Subcutaneous abdominal adipose tissue (tissue), 5 donors: Measurements from ENCODE around the gene GJE1.
"Not testable (repeated sequence)": the region's sequence is repeated elsewhere in the genome, so short reads cannot be mapped to it uniquely, and the experiment has no call there.

Source experiments
- H3K27ac ChIP-seq: one replicate; pipeline ENCODE4 v1.7.0; 2013; ENCODE audit warnings: low read depth, mild to moderate bottlenecking, inconsistent platforms, low read length, moderate library complexity
- H3K27me3 ChIP-seq, 5 donors: one replicate each; pipeline ENCODE4 v1.7.0; 2013; ENCODE audit warnings: low read length in 5 of 5, inconsistent platforms in 1 of 5; ENCODE audit not compliant: control insufficient read depth in 5 of 5, insufficient read depth in 4 of 5
- H3K36me3 ChIP-seq, 5 donors: one replicate each; pipeline ENCODE4 v1.7.0; 2013; ENCODE audit warnings: low read length in 5 of 5; ENCODE audit not compliant: control insufficient read depth in 5 of 5, insufficient read depth in 5 of 5
- H3K4me1 ChIP-seq, 5 donors: one replicate each; pipeline ENCODE4 v1.7.0; 2013; ENCODE audit warnings: low read length in 5 of 5, mild to moderate bottlenecking in 3 of 5, moderate library complexity in 1 of 5; ENCODE audit not compliant: control insufficient read depth in 5 of 5, insufficient read depth in 5 of 5
- H3K4me3 ChIP-seq, 5 donors: one replicate each; pipeline ENCODE4 v1.7.0; 2013; ENCODE audit warnings: low read length in 5 of 5, low read depth in 1 of 5
- H3K9ac ChIP-seq, 5 donors: one replicate each; pipeline ENCODE4 v1.7.0; 2013; ENCODE audit warnings: low read length in 5 of 5, mild to moderate bottlenecking in 4 of 5, moderate library complexity in 3 of 5
- H3K9me3 ChIP-seq, 5 donors: one replicate each; pipeline ENCODE4 v1.7.0; 2013; ENCODE audit warnings: low read length in 5 of 5; ENCODE audit not compliant: control insufficient read depth in 5 of 5
- donor health status: healthy.
- donor health status: healthy.
- donor health status: healthy.
- donor health status: healthy.
- donor health status: healthy.

The GJE1 gene

DNA sequence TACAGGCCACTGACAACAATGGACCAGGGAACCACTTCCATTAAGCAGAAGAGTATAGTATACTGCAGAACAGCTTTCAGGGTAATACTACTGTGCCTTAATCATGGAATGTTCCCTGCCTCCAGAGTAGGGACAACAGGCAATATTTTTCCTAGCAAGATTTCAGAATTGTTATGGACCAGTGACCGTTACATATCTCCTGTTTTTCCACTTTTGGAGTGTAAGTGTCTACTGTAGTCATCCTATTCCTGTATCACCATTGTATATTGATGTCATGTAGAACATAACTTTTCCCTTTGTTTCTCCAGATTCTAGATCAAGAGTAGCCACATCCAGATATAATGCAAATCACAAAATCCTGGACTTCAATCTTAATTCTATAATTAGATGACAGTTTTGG, 1.9 kb upstream of the GJE1 start:
- no peaks in the 10 kb centered on the region for H3K36me3 ChIP-seq
- H3K27me3 ChIP-seq = no peaks in the 10 kb centered on the region
- no peak overlapping the region for H3K27ac ChIP-seq
- no peak overlapping the region for H3K9ac ChIP-seq
- H3K9me3 ChIP-seq = peaks cover 0 to 8% (median 6%) of the 10 kb centered on the region in 5 donors
- H3K4me1 ChIP-seq = no peaks in the 10 kb centered on the region
- H3K4me3 ChIP-seq = no peak overlapping the region

DNA sequence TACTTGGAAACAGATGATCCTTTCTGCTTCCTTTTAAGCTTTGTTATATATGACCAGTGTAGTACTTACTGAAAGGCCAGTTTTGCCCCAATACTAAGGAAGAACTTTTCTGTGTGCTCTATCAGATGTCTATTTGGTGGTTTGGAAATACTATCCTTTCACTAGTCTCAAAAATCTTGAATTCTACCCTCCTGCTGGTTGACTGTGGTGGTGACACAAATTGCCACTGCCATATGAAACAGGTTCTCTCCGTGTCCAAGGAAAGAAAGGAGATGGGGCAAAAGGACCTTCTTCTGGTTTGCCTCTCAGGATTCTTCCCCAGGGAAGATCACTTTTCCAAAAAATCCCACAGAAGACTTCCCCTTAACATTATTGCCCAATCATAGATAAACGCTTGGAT, 6.2 kb downstream of the GJE1 start:
- Histone ChIP-seq H3K9me3 (no peaks in the 10 kb centered on the region), H3K9ac (no peak overlapping the region), H3K36me3 (no peaks in the 10 kb centered on the region)

DNA sequence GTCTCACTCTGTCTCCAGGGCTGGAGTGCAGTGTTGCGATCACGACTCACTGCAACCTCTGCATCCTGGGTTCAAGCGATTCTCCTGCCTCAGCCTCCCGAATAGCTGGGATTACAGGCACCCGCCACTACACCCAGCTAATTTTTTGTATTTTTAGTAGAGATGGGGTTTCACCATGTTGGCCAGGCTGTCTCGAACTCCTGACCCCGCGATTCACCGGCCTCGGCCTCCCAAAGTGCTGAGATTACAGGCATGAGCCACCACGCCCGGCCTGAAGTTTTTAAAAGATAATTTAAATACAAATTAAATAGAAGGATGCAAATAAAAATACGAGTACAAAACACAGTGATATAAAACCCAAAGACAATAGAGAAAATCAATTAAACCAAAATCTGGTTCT, 8.8 kb downstream of the GJE1 start:
- H3K9ac ChIP-seq, H3K4me3 ChIP-seq, H3K27ac ChIP-seq, H3K36me3 ChIP-seq, H3K4me1 ChIP-seq, H3K9me3 ChIP-seq, H3K27me3 ChIP-seq: not testable (repeated sequence)

More for the DNA sequence above, 6.2 kb downstream of the GJE1 start:
- Histone ChIP-seq H3K27ac (no peak overlapping the region), H3K27me3 (no peaks in the 10 kb centered on the region), H3K4me3 (no peak overlapping the region), H3K4me1 (no peaks in the 10 kb centered on the region)

DNA sequence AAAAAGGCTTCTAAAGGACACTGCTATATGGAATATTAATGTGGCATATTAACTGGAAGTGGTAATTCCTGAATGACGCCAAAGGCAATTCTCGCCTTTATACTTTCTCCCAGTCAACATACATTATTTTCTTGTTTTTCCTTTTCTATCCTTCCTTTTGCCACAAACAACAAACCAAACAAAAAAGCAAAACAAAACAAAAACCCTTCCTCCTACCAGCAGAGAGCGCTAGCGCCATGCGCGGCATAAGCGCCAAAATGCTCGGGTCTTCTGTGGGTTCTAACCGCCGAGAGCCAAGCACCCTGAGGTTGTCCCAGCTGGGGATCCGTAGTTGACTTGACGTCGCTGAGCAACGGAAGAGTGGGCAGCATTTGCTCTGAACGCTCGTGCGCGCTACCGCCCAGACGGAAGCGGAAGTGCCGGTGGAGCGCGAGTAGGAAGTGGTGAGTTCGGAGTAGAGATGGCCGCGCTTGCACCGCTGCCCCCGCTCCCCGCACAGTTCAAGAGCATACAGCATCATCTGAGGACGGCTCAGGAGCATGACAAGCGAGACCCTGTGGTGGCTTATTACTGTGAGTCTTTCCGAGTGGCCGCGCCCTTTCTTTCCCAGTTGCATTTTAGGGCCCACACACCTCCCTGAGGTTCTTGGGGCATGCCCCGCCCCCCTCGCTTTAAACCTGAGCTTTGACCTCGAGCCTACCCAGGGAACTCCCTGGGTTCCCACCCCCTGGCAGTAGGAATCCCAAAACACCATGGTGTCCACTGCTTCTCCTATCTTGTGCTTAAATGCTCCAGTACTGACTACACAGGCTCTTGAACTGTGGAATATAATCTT, 14.3 kb downstream of the GJE1 start, which contains the start of the genes NMBR and VTA1:
Gene NMBR, minus strand, starts transcription at position 295 of the 835 bp plus-strand sequence. CDS start 58,464 bp downstream, outside the sequence.
Gene VTA1, plus strand, starts transcription at position 436 of the 835 bp plus-strand sequence. Its CDS starts 25 bp downstream, at position 461.
- H3K9ac ChIP-seq = peak within 1 kb of the TSS; percentile 87 to 91 (median 87)
- H3K4me1 ChIP-seq = peaks cover 0 to 33% (median 27%) of the 10 kb centered on the region in 5 donors
- H3K4me3 ChIP-seq = peak within 1 kb of the TSS; percentile 98 to 100 (median 100)
- no peaks in the 10 kb centered on the region for H3K27me3 ChIP-seq
- H3K27ac ChIP-seq = peak within 1 kb of the TSS; percentile 71
- H3K36me3 ChIP-seq = peaks cover 0 to 4% (median 0%) of the 10 kb centered on the region in 5 donors
- no peaks in the 10 kb centered on the region for H3K9me3 ChIP-seq

DNA sequence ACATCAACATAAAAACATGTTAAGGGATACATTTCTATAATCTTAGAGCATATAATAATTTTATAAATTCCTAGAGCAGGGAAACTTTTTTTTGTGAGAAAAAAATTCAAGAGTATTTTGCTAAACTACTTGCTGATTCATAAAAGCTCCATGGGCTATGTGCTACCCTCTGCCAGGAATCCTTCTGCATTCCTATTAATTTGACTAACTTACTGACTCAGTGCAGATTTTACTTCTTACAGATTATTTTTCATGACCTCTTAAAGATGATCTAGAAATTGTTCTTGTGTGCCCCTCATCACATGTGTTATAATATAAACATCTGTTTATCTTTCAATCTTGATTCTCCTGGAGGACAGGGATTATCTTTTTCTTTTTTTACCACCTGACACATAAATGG, 20.0 kb downstream of the GJE1 start:
- no peak overlapping the region for H3K27ac ChIP-seq
- no peaks in the 10 kb centered on the region for H3K9me3 ChIP-seq
- H3K36me3 ChIP-seq = peaks cover 0 to 4% (median 0%) of the 10 kb centered on the region in 5 donors
- no peaks in the 10 kb centered on the region for H3K27me3 ChIP-seq
- H3K4me1 ChIP-seq = peaks cover 0 to 25% (median 22%) of the 10 kb centered on the region in 5 donors
- H3K9ac ChIP-seq = no peak overlapping the region
- no peak overlapping the region for H3K4me3 ChIP-seq

DNA sequence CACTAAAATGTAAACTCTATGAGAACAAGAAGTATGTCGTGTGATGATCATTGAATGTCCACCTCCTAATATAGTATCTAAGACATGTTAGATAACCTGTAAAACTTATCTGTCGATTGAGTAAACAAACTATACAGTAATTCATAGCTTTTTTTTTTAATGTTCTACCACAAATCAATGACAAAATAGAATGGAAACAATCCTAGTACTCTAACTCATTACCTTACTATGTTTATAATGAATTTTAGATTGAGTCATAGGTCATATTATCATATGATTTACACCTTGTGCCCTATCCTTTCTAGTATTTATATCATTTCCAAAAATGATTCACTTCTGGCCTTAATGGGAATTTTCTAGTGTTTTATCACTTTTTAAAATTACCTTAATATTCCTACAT, 20.5 kb downstream of the GJE1 start:
- peaks cover 0 to 20% (median 18%) of the 10 kb centered on the region in 5 donors for H3K4me1 ChIP-seq
- no peaks in the 10 kb centered on the region for H3K27me3 ChIP-seq
- H3K9me3 ChIP-seq = no peaks in the 10 kb centered on the region
- H3K27ac ChIP-seq = no peak overlapping the region
- peaks cover 0 to 4% (median 0%) of the 10 kb centered on the region in 5 donors for H3K36me3 ChIP-seq
- no peak overlapping the region for H3K9ac ChIP-seq
- no peak overlapping the region for H3K4me3 ChIP-seq

DNA sequence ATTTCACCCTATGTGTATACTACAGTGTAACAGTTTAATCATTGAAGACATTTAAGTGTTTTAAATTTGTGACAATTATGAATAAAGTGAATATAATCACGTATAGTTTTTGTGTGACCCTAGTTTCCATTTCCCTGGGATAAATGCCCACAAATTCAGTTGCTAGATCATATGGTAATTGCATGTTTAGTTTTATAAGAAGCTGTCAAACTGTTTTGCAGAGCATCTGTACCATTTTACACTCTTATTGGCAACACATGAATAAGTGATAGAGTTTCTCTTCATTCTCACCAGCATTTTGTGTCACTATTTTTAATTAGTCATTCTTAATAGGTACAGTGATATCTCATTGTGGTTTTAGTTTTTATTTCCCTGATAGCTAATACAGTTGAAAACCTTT, 21.6 kb downstream of the GJE1 start:
- peaks cover 0 to 4% (median 0%) of the 10 kb centered on the region in 5 donors for H3K36me3 ChIP-seq
- no peak overlapping the region for H3K9ac ChIP-seq
- H3K9me3 ChIP-seq = no peaks in the 10 kb centered on the region
- H3K4me1 ChIP-seq = peaks cover 0 to 9% (median 6%) of the 10 kb centered on the region in 5 donors
- H3K27ac ChIP-seq = no peak overlapping the region
- no peak overlapping the region for H3K4me3 ChIP-seq
- no peaks in the 10 kb centered on the region for H3K27me3 ChIP-seq

DNA sequence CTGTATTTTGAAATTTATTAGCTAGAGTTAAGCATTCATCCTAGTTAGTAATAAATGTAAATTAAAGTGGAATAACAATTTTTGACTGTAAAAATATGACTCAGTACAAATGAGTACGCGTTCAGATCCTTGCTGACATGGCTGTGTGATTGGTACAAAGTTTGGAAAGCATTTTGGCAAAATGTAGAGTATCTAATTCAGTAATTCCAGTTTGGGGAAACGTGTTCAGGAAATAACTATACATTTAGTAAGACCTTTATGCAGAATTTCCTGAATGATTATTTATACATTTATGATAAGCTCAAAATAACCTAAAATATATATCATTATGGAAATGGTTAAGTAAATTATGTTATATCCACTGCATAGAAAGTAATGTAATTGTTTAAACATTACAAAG, 22.4 kb downstream of the GJE1 start:
- Histone ChIP-seq H3K27ac (no peak overlapping the region), H3K9me3 (no peaks in the 10 kb centered on the region), H3K27me3 (no peaks in the 10 kb centered on the region), H3K9ac (no peak overlapping the region), H3K4me1 (peaks cover 0 to 6% (median 5%) of the 10 kb centered on the region in 5 donors), H3K36me3 (peaks cover 0 to 4% (median 0%) of the 10 kb centered on the region in 5 donors), H3K4me3 (no peak overlapping the region)

DNA sequence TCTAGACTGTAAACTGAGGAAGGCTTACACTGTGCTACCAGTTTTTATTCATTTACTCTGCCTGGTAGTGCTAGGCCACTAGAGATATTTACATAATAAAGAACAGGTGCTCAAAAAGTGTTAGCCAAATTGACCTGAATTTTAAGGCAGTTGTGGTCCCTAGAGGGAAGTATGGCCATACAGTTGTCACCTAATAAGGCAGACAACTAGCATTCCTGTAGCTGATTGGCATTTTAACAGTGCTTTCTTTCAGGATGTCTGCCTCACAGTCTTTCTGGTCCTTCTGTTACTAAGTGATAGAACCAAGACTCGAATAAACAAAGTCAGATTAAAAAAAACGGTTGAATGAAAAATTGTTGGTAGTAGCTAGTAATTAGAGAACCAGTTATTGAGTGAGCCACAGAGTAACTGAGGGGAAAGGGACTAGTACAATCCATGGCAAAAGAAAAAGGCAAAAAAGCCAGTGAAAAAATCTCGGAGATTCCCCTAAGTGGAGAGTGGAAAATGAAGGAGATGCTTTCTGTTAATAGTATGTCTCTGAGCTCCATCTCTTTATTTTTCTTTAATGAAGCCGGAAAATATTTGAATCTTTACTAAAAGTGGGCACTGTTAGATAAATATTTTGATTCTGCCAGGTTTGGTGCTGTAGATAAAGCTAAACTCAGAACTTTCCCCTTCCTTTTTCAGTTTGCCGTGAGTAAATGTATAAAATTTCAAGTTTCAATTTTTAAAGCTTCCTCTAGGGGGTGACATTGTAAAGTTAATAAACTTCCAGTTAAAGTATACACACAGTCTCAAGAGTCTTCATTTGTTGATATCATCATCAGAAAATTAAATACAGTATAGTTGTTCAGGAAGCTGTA, 23.4 kb downstream of the GJE1 start:
- Histone ChIP-seq H3K9ac (peak overlapping the region in 4 of 5 donors; percentile 3 to 47 (median 36)), H3K27ac (no peak overlapping the region)

DNA sequence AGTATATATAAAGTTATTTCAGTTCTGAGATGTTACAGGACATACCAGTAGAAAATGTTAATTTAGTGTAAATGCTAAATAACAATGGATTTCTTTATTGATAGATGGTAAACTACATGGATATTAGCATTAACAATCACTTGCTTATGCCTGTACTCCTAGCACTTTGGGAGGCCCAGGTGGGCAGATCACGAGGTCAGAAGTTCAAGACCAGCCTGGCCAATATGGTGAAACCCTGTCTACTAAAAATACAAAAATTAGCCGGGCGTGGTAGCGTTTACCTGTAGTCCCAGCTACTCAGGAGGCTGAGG, 24.0 kb downstream of the GJE1 start:
- not testable (repeated sequence) for H3K4me3 ChIP-seq, H3K4me1 ChIP-seq, H3K27ac ChIP-seq, H3K36me3 ChIP-seq, H3K9me3 ChIP-seq, H3K9ac ChIP-seq, H3K27me3 ChIP-seq

More for the DNA sequence above, 23.4 kb downstream of the GJE1 start:
- no peak overlapping the region for H3K4me3 ChIP-seq
- no peaks in the 10 kb centered on the region for H3K9me3 ChIP-seq
- H3K27me3 ChIP-seq = no peaks in the 10 kb centered on the region
- H3K4me1 ChIP-seq = peaks cover 0 to 6% (median 5%) of the 10 kb centered on the region in 5 donors
- H3K36me3 ChIP-seq = no peaks in the 10 kb centered on the region
